ENCODE results near the gene GLRA1.
"Not testable (repeated sequence)": the region's sequence is repeated elsewhere in the genome, so short reads cannot be mapped to it uniquely, and the experiment has no call there.

Gene GLRA1

GRCh38 chr5:151819830-151820229 lies 104.8 kb downstream of the GLRA1 start:
- no peak for DNase-seq (ENCODE audit: low read depth in 2 of 2)

- no peak for DNase-seq (ENCODE audit: low read depth in 2 of 2)
Observed at GRCh38 chr5:151815051-151815450, 109.6 kb downstream of the GLRA1 start.

GRCh38 chr5:151812757-151813309 lies 111.8 kb downstream of the GLRA1 start:
- DNase-seq (ENCODE audit: low read depth in 2 of 2): no peak

GRCh38 chr5:151811593-151812321 lies 112.9 kb downstream of the GLRA1 start:
- DNase-seq (ENCODE audit: low read depth in 2 of 2): no peak

GRCh38 chr5:151810897-151811296 lies 113.8 kb downstream of the GLRA1 start:
- DNase-seq (ENCODE audit: low read depth in 2 of 2): no peak

- no peak for DNase-seq (ENCODE audit: low read depth in 2 of 2)
Observed at GRCh38 chr5:151810449-151810848, 114.2 kb downstream of the GLRA1 start.

- DNase-seq (ENCODE audit: low read depth in 2 of 2): no peak
Observed at GRCh38 chr5:151808451-151809169, 116.0 kb downstream of the GLRA1 start.

GRCh38 chr5:151805414-151806223 lies 119.0 kb downstream of the GLRA1 start:
- no peak for DNase-seq (ENCODE audit: low read depth in 2 of 2)

GRCh38 chr5:151800532-151800931 lies 124.1 kb downstream of the GLRA1 start:
- no peak for DNase-seq (ENCODE audit: low read depth in 2 of 2)

- DNase-seq (ENCODE audit: low read depth in 2 of 2): no peak
Observed at GRCh38 chr5:151799407-151799806, 125.2 kb downstream of the GLRA1 start.

- DNase-seq (ENCODE audit: low read depth in 2 of 2): no peak
Observed at GRCh38 chr5:151798674-151799073, 126.0 kb downstream of the GLRA1 start.

GRCh38 chr5:151795426-151795825 lies 129.2 kb downstream of the GLRA1 start:
- no peak for DNase-seq (ENCODE audit: low read depth in 2 of 2)

- no peak for DNase-seq (ENCODE audit: low read depth in 2 of 2)
Observed at GRCh38 chr5:151793358-151793757, 131.3 kb downstream of the GLRA1 start.

- no peak for DNase-seq (ENCODE audit: low read depth in 2 of 2)
Observed at GRCh38 chr5:151787817-151788216, 136.8 kb downstream of the GLRA1 start.

- no peak for DNase-seq (ENCODE audit: low read depth in 2 of 2)
Observed at GRCh38 chr5:151786468-151786867, 138.2 kb downstream of the GLRA1 start.

- no peak for DNase-seq (ENCODE audit: low read depth in 2 of 2)
Observed at GRCh38 chr5:151784141-151784540, 140.5 kb downstream of the GLRA1 start.

- not testable (repeated sequence) for DNase-seq (ENCODE audit: low read depth in 2 of 2)
Observed at GRCh38 chr5:151783664-151784063, 141.0 kb downstream of the GLRA1 start.

- DNase-seq (ENCODE audit: low read depth in 2 of 2): no peak
Observed at GRCh38 chr5:151781201-151781600, 143.4 kb downstream of the GLRA1 start.

- no peak for DNase-seq (ENCODE audit: low read depth in 2 of 2)
Observed at GRCh38 chr5:151780348-151780747, 144.3 kb downstream of the GLRA1 start.

GRCh38 chr5:151779531-151780125 lies 145.0 kb downstream of the GLRA1 start:
- no peak for DNase-seq (ENCODE audit: low read depth in 2 of 2)

GRCh38 chr5:151775025-151775606 lies 149.5 kb downstream of the GLRA1 start:
- DNase-seq (ENCODE audit: low read depth in 2 of 2): no peak
